ENCODE results near the gene SEMA6C.

Gene SEMA6C

DNA sequence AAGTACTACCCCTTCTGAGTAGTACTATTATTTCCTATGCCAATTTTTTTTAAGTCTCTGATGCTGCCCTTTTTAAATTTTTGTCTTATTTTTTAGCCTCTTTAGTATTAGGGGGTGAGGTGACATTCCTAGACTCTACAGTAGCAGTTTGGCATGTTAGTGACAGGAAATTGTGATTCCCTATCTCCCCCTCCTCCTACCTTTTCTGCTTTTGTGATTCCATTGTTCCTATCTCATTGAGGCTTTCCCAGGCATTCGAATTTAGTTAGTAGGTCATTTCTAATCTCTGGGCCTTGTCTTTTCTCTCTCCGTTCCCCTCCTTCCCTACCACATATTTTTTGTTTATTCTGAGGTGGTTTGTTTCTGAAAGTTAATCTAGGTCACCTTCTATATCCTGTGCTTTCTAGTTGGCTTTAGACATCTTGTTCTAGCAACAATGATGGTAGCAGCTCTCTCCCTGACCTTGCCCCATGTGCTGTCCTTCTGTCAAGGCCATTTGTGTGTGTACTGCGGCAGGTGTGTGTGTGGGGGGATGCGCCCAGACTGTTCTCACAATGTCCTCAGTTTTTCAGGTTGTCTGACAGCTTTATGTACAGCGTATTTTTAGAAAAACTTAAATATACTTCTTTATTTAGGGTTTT, 21.5 kb downstream of the SEMA6C start:
- H3K79me2 ChIP-seq (ENCODE audit: insufficient read depth, low read length): no peaks in the 10 kb centered on the region

GRCh38 chr1:151113877-151114276, 32.6 kb downstream of the SEMA6C start:
- Histone ChIP-seq H3K4me2 (ENCODE audit: low read depth, low read length, poor library complexity, severe bottlenecking) (no peak overlapping the region), H3K9me3 (ENCODE audit: insufficient read depth, low read length) (no peaks in the 10 kb centered on the region), H3K9ac (ENCODE audit: low read length) (no peak overlapping the region), H3K27me3 (ENCODE audit: low read length) (no peaks in the 10 kb centered on the region), H3K9me2 (replicated peaks; ENCODE audit: insufficient read depth, low read length) (no peaks in the 10 kb centered on the region), H3K79me2 (ENCODE audit: insufficient read depth, low read length) (no peaks in the 10 kb centered on the region), H2AFZ (ENCODE audit: low read depth, low read length, severe bottlenecking) (no peak overlapping the region), H4K20me1 (ENCODE audit: low read depth, low read length) (no peaks in the 10 kb centered on the region), H3K36me3 (ENCODE audit: low read length) (no peaks in the 10 kb centered on the region), H3K27ac (ENCODE audit: low read depth, low read length) (no peak overlapping the region), H3F3A (ENCODE audit: insufficient read depth) (no peaks in the 10 kb centered on the region), H3K4me3 (ENCODE audit: insufficient read depth, low read length, poor library complexity, severe bottlenecking) (no peak overlapping the region)
- TF ChIP-seq, protein P1, sequence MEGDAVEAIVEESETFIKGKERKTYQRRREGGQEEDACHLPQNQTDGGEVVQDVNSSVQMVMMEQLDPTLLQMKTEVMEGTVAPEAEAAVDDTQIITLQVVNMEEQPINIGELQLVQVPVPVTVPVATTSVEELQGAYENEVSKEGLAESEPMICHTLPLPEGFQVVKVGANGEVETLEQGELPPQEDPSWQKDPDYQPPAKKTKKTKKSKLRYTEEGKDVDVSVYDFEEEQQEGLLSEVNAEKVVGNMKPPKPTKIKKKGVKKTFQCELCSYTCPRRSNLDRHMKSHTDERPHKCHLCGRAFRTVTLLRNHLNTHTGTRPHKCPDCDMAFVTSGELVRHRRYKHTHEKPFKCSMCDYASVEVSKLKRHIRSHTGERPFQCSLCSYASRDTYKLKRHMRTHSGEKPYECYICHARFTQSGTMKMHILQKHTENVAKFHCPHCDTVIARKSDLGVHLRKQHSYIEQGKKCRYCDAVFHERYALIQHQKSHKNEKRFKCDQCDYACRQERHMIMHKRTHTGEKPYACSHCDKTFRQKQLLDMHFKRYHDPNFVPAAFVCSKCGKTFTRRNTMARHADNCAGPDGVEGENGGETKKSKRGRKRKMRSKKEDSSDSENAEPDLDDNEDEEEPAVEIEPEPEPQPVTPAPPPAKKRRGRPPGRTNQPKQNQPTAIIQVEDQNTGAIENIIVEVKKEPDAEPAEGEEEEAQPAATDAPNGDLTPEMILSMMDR (IDR thresholded peaks at IDR 0.05; ENCODE audit: insufficient read depth, low read length, poor library complexity, severe bottlenecking): no peak
- no peak for TF ChIP-seq EZH2phosphoT487 (conservative IDR thresholded peaks at IDR 0.05; ENCODE audit: low read length)

More for the DNA sequence above, 21.5 kb downstream of the SEMA6C start:
- Histone ChIP-seq H2AFZ (ENCODE audit: low read depth, low read length, severe bottlenecking) (no peak overlapping the region), H3K9ac (ENCODE audit: low read length) (no peak overlapping the region), H3F3A (ENCODE audit: insufficient read depth) (no peaks in the 10 kb centered on the region), H3K4me2 (ENCODE audit: low read depth, low read length, poor library complexity, severe bottlenecking) (no peak overlapping the region), H3K9me3 (ENCODE audit: insufficient read depth, low read length) (no peaks in the 10 kb centered on the region), H3K27me3 (ENCODE audit: low read length) (no peaks in the 10 kb centered on the region), H3K9me2 (replicated peaks; ENCODE audit: insufficient read depth, low read length) (no peaks in the 10 kb centered on the region), H4K20me1 (ENCODE audit: low read depth, low read length) (no peaks in the 10 kb centered on the region; the same call in 1 of the 2 replicates), H3K4me3 (ENCODE audit: insufficient read depth, low read length, poor library complexity, severe bottlenecking) (no peak overlapping the region), H3K36me3 (ENCODE audit: low read length) (no peaks in the 10 kb centered on the region), H3K27ac (ENCODE audit: low read depth, low read length) (no peak overlapping the region)
- TF ChIP-seq EZH2phosphoT487 (conservative IDR thresholded peaks at IDR 0.05; ENCODE audit: low read length): no peak
- TF ChIP-seq, protein P1 (IDR thresholded peaks at IDR 0.05; ENCODE audit: insufficient read depth, low read length, poor library complexity, severe bottlenecking): no peak

DNA sequence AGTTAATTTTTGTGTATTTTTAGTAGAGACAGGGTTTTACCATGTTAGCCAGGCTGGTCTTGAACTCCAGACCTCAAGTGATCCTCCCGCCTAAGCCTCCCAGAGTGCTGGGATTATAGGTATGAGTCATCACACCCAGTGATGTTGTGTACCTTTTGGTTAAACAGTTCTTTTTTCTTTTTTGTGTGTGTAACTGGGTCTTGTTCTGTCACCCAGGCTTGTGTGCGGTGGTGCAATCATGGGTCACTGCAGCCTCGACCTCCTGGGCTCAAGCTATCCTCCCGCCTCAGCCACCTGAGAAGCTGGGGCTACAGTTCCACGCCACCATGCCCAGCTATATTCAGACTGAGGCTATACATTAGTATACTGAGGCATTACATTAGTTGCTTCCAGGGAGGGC, 38.1 kb downstream of the SEMA6C start:
- no peak overlapping the region for H3K4me3 ChIP-seq (ENCODE audit: insufficient read depth, low read length, poor library complexity, severe bottlenecking)
- TF ChIP-seq, protein P1 (IDR thresholded peaks at IDR 0.05; ENCODE audit: insufficient read depth, low read length, poor library complexity, severe bottlenecking): no peak
- TF ChIP-seq EZH2phosphoT487 (conservative IDR thresholded peaks at IDR 0.05; ENCODE audit: low read length): no peak
- no peaks in the 10 kb centered on the region for H3K9me2 ChIP-seq (replicated peaks; ENCODE audit: insufficient read depth, low read length)
- no peak overlapping the region for H2AFZ ChIP-seq (ENCODE audit: low read depth, low read length, severe bottlenecking)
- H3K9me3 ChIP-seq (ENCODE audit: insufficient read depth, low read length): no peaks in the 10 kb centered on the region
- H4K20me1 ChIP-seq (ENCODE audit: low read depth, low read length): no peaks in the 10 kb centered on the region
- H3K4me2 ChIP-seq (ENCODE audit: low read depth, low read length, poor library complexity, severe bottlenecking): no peak overlapping the region
- H3K27ac ChIP-seq (ENCODE audit: low read depth, low read length): no peak overlapping the region
- H3K9ac ChIP-seq (ENCODE audit: low read length): no peak overlapping the region
- H3K36me3 ChIP-seq (ENCODE audit: low read length): no peaks in the 10 kb centered on the region
- no peaks in the 10 kb centered on the region for H3F3A ChIP-seq (ENCODE audit: insufficient read depth)
- H3K79me2 ChIP-seq (ENCODE audit: insufficient read depth, low read length): no peaks in the 10 kb centered on the region
- H3K27me3 ChIP-seq (ENCODE audit: low read length): no peaks in the 10 kb centered on the region

Data from SU-DHL-6 (cell line).